ENCODE results near the gene DNAJC27. TPM values are rescaled to one million over a fixed set of nuclear protein-coding genes. Genes with fewer than 3 reads are reported as not detected.

The DNAJC27 gene
- polyA plus RNA-seq, 1 experiment = 2.3 TPM

DNA sequence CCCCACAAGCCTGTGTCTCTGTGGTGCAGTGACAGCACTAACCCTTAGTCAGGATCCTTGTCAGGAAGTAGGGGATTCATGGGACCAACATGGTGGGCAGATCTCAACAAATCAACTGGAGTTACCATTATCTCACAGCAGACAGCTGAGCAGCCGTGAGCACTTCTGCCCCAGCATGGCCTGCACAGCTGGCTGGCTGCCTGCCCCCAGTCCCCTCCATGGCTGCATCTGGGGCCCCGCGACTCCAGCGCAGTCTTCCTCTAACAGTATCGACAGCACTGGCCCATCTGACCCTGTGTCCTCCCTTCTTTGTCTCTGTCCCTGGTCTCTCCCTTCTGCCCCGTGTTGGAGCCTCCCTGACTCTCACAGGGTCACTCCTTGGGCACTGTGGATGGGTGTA, 47.0 kb downstream of the DNAJC27 start:
- TF ChIP-seq, protein P1, sequence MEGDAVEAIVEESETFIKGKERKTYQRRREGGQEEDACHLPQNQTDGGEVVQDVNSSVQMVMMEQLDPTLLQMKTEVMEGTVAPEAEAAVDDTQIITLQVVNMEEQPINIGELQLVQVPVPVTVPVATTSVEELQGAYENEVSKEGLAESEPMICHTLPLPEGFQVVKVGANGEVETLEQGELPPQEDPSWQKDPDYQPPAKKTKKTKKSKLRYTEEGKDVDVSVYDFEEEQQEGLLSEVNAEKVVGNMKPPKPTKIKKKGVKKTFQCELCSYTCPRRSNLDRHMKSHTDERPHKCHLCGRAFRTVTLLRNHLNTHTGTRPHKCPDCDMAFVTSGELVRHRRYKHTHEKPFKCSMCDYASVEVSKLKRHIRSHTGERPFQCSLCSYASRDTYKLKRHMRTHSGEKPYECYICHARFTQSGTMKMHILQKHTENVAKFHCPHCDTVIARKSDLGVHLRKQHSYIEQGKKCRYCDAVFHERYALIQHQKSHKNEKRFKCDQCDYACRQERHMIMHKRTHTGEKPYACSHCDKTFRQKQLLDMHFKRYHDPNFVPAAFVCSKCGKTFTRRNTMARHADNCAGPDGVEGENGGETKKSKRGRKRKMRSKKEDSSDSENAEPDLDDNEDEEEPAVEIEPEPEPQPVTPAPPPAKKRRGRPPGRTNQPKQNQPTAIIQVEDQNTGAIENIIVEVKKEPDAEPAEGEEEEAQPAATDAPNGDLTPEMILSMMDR (IDR thresholded peaks at IDR 0.05; ENCODE audit: insufficient read depth, low read depth, low read length) = no peak
- no peaks in the 10 kb centered on the region for H3K36me3 ChIP-seq (ENCODE audit: control insufficient read depth, insufficient read depth, low read length)
- DNase-seq (ENCODE audit: low read depth) = no peak
- no peaks in the 10 kb centered on the region for H3K27me3 ChIP-seq (ENCODE audit: control insufficient read depth, insufficient read depth, low read length)
- CTCF ChIA-PET = no interaction called here
- POLR2A ChIA-PET = no interaction called here
- H3K4me3 ChIP-seq (ENCODE audit: low read depth, low read length) = no peak overlapping the region

DNA sequence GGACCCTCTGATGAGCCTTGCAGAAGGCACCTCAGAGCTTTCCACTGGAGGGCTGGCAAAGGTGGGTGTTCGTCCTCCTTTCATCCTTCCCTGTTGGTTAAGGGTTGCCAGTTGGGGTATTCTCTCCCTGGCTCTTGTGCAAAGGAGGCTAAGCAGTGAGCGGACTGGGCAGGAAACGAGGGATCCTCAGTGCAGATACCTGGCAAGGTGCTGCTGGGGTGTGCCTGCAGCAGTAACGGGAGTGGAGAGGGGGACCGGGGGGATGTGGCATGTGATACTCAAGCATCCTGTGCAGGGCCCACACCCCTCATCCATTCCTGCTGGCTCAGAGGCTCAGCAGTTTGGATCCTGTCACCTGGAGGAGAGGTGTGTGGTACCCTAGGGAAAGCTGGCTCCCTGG, 47.5 kb downstream of the DNAJC27 start:
- no peaks in the 10 kb centered on the region for H3K27me3 ChIP-seq (ENCODE audit: control insufficient read depth, insufficient read depth, low read length)
- TF ChIP-seq, protein P1 (IDR thresholded peaks at IDR 0.05; ENCODE audit: insufficient read depth, low read depth, low read length) = no peak
- no peak overlapping the region for H3K4me3 ChIP-seq (ENCODE audit: low read depth, low read length)
- POLR2A ChIA-PET = no interaction called here
- DNase-seq (ENCODE audit: low read depth) = no peak
- CTCF ChIA-PET = no interaction called here
- H3K36me3 ChIP-seq (ENCODE audit: control insufficient read depth, insufficient read depth, low read length) = no peaks in the 10 kb centered on the region

DNA sequence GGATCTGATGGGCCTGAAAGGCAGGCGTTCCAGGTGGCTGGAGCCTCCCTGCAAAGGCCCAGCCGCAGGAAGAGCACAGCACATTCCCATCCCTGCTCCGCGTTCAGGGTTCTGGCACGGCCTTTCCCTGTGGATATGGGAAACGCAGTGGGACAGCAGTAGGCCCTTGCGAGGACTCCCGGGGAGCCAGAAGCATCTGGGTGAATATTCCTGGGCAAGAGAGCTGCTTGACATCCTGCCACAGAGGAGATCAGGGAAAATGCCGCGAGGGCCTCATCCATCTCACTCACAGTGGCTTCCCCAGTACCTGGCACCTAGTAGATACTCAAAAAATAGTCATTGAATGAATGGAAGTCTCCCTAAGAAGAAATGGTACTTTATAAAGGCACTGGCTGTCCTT, 48.6 kb downstream of the DNAJC27 start:
- Histone ChIP-seq H3K27me3 (ENCODE audit: control insufficient read depth, insufficient read depth, low read length) (no peaks in the 10 kb centered on the region), H3K4me3 (ENCODE audit: low read depth, low read length) (no peak overlapping the region), H3K36me3 (ENCODE audit: control insufficient read depth, insufficient read depth, low read length) (0 out of 2 replicates have a peak, but pooled peaks cover 3% of the 10 kb centered on the region)
- ChIA-PET POLR2A (no interaction called here), CTCF (interaction anchor here (1.1 kb wide), 1 partner anchor 996 kb away, joined by 3 read pairs; the partner anchor contains the start of gene ATAD2B)
- TF ChIP-seq, protein P1 (IDR thresholded peaks at IDR 0.05; ENCODE audit: insufficient read depth, low read depth, low read length) = no peak
- DNase-seq (ENCODE audit: low read depth) = no peak

DNA sequence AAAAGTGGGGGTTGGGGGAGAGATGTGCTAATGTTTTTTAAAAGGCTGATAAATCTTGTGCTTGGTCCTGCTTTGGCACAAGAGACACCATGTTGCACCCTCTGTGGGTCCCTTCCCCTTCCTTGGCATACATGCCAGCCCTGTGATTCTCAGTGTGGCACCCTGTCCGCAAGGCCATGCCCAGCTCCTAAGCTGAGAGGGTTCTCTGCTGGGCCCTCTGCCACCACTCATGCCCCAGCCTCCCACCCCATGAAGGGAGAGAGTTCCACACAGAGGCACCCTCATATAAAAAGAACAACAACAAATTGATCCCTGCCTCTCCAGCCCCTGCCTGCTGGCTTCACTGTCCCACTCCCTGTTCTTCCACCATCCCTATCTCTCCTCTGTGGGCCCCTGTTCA, 49.2 kb downstream of the DNAJC27 start:
- ChIA-PET CTCF (interaction anchor here (1.1 kb wide), 1 partner anchor 996 kb away, joined by 3 read pairs; the partner anchor contains the start of gene ATAD2B), POLR2A (no interaction called here)
- TF ChIP-seq, protein P1 (IDR thresholded peaks at IDR 0.05; ENCODE audit: insufficient read depth, low read depth, low read length) = no peak
- Histone ChIP-seq H3K4me3 (ENCODE audit: low read depth, low read length) (no peak overlapping the region), H3K36me3 (ENCODE audit: control insufficient read depth, insufficient read depth, low read length) (0 out of 2 replicates have a peak, but pooled peaks cover 3% of the 10 kb centered on the region), H3K27me3 (ENCODE audit: control insufficient read depth, insufficient read depth, low read length) (no peaks in the 10 kb centered on the region)
- DNase-seq (ENCODE audit: low read depth) = no peak

DNA sequence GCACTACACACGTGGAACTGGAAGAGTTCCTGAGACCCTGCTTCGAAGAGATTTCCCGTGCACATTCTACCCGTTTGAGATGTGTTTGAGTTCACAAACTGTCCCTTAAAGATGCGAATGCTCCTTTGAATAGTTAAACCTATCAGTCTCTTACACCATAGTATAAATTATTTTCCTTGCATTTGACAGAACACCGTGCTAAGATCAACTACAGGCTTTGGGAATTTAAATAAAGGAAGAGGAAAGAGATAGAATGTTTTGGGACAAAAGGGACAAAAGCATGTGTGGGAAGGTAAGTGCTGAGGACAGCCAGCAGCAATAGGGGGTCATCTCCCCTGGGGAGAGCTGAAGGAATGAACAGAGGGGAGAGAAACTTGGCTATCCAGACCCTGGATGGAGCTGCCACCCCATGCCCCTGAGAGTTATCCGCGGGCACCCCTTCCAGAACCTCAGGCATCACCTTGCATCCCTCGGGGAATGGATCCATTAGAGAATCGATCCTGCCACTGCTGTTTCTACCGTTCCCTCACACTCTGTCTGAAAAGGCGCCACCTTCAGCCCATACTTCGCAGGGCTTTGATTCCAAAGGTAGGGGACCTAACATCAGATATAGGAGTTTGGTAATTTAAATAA, 50.8 kb downstream of the DNAJC27 start:
- CTCF ChIA-PET = interaction anchor here (0.6 to 1.0 kb wide), 2 partner anchors 93 to 1442 kb away, joined by 3 to 5 read pairs; no protein-coding TSS in a partner anchor

More for the DNA sequence above, 50.8 kb downstream of the DNAJC27 start:
- POLR2A ChIA-PET = no interaction called here
- TF ChIP-seq, protein P1 (IDR thresholded peaks at IDR 0.05; ENCODE audit: insufficient read depth, low read depth, low read length) = peak; percentile 8; the same call in 1 of the 2 replicates
- H3K36me3 ChIP-seq (ENCODE audit: control insufficient read depth, insufficient read depth, low read length) = 0 out of 2 replicates have a peak, but pooled peaks cover 4% of the 10 kb centered on the region
- DNase-seq (ENCODE audit: low read depth) = no peak
- H3K4me3 ChIP-seq (ENCODE audit: low read depth, low read length) = peak overlapping the region; percentile 61
- no peaks in the 10 kb centered on the region for H3K27me3 ChIP-seq (ENCODE audit: control insufficient read depth, insufficient read depth, low read length)

All from BJ (cell line).